Suppressor macrophage treated with lipopolysaccharide for 1 hour (primary cell): ENCODE data around the gene TRAPPC3L.

Experiments
- DNase-seq, 3 donors: peaks; one replicate each; pipeline ENCODE4 v3.0.0-alpha.2; 2020 to 2022

TRAPPC3L gene

DNA sequence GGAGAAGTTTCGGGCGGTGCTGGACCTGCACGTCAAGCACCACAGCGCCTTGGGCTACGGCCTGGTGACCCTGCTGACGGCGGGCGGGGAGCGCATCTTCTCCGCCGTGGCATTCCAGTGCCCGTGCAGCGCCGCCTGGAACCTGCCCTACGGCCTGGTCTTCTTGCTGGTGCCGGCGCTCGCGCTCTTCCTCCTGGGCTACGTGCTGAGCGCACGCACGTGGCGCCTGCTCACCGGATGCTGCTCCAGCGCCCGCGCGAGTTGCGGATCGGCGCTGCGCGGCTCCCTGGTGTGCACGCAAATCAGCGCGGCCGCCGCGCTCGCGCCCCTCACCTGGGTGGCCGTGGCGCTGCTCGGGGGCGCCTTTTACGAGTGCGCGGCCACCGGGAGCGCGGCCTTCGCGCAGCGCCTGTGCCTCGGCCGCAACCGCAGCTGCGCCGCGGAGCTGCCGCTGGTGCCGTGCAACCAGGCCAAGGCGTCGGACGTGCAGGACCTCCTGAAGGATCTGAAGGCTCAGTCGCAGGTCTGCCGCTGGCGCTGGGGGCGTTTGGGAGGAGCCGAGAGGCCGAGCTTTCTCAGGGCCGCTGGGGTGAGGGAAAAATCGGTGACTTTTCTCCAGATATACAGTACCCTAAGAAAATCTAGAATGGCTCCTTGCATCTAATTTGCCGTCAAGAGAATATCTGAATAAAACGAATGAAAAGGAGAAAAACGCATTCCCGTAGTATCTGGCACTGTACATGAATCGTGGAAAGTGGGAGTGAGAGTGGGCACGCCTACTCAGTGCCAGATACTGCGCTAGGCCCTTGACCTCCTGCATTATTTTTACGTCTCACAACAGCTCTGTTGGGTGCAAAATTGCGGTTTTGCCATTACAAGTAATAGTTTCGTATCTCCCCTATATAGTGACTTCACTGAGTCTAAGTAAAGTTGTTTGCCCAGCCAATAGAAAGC is 83.3 kb downstream of the TRAPPC3L start:
- DNase-seq: peak in 2 of 3 donors; percentile 50 to 69

- peak; percentile 64 to 87 (median 71) for DNase-seq
Observed at GRCh38 chr6:116461331-116461931, 84.1 kb downstream of the TRAPPC3L start, which contains the start of gene CALHM6. CALHM6 (plus strand) TSS chr6:116461375; CDS start chr6:116461930, 555 bp downstream.

GRCh38 chr6:116459927-116460326 is 85.6 kb downstream of the TRAPPC3L start:
- no peak for DNase-seq

- no peak for DNase-seq
Observed at GRCh38 chr6:116458264-116458663, 87.2 kb downstream of the TRAPPC3L start.

DNA sequence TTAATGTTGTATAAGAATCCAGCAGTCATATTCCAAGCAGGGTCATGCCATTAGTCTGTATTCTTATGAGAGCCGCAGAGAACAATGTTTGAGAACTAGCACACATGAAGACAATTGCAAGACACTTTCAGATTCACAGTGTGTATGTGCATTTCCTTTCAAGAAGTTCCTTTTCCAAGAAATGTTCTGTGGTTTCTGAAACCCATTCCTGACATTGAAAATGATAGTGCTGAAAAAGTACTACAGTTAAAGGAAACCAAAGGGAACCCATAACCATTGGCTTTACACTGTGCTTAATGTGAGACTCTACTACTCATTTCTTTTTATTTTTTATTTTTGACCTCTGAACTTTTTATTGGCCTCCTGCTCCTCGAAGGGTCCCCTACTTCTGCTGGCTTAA is 88.6 kb downstream of the TRAPPC3L start:
- DNase-seq: peak; percentile 47 to 91 (median 69)

DNA sequence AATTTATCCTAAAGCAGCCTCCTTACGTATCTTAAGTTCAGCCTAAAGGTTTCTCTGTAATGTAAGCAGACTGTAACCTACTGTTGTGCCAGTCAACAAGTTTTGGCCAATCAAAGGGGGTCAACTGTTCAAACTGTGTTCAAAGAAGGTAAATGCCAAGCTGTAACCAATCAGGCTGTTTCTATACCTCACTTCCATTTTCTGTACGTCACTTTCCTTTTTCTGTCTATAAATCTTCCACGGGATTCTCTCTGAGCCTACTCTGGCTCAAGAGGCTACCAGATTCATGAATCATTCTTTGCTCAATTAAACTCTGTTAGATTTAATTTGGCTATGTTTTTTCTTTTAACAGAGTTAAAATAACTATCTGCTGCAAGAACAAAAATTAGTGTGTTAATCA is 89.4 kb downstream of the TRAPPC3L start:
- peak; percentile 24 to 64 (median 58) for DNase-seq

DNA sequence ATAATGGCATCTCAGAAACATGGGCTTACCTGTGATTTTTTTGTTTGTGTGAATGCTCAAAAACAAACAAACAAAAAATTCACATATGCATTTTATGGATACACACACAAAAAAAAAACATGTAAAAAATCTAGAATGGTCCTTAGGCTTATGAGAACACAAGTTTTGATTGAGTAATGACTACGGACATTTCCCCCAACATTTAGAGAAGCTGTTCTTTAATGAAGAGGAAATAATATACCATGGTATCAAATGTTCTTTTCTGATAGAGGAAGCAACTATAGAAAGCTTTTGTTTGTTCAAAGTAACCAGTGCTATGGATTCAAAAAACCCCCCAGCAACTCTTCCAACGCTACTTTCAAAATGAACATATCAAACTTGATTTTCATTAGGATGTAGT is 93.0 kb downstream of the TRAPPC3L start:
- peak in 2 of 3 donors; percentile 38 to 51 for DNase-seq

- DNase-seq: no peak
Observed at GRCh38 chr6:116451916-116452315, 93.6 kb downstream of the TRAPPC3L start.

DNA sequence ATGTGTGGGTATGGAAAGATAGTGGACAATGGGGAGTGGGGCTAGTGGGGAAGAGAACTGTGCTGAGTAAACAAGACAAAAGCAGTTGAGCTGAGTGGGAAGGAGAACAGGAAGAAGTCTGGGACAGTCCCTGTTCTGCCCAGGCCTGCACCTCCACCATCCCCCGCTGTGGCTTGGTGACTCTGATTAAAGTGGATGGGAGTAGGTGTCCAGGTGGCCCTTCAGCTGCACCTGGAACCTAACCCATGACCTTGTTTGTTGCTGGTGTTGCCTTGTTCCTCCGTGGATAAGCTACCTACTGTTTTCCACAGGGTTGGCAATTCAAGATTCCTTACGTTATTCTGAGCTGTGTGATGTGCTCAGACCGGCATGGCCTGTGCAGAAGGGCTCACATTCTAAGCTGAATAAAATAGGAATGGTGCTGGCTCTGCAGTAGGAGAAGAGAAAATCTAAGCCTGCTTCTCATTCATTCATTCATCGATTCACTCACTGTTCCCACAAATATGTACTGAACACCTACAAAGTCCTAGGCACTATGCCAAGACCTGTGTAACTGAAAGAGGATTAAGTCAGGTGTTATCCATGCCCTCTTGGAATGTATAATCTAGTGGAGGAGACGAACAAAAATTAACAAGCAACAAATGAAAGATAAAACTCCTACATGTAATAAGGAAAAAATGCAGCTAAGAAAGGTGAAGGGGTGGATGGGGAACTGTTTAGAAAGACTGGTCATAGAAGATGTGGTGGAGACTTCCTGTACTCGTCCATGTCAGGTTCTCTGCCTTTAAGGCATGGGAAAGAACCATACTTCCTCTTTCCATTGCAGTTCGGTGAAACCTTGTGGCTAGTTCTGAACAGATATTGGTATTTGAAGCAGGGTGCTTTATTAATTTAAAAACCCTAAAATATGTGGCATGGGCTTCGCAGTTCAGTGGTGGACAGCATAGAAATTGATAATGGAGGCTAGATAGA is 94.4 kb downstream of the TRAPPC3L start:
- peak; percentile 67 to 75 (median 73) for DNase-seq

GRCh38 chr6:116450185-116450710 is 95.2 kb downstream of the TRAPPC3L start:
- DNase-seq: no peak

GRCh38 chr6:116449565-116449964 is 95.9 kb downstream of the TRAPPC3L start:
- DNase-seq: peak in 2 of 3 donors; percentile 22 to 41

GRCh38 chr6:116447496-116448011 is 97.9 kb downstream of the TRAPPC3L start:
- peak; percentile 77 to 96 (median 86) for DNase-seq

DNA sequence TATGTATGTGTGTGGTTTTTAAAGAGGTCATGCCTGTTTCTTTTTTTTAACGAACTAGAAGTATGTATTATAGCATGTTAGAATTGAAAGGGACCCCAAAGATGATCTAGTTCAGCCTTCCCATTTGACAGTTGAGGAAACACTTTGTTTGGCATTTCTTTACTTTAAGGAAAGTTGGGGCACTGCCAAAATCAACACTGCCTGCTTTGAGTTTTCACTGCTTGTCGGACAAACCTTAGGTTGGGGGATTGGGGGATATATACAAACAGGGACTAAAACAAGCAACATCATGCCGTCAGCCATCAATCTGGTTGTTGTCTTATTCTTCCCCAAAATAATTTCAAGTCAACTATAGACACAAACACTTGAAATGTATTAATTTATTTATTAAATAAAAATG is 98.4 kb downstream of the TRAPPC3L start:
- DNase-seq: no peak

DNA sequence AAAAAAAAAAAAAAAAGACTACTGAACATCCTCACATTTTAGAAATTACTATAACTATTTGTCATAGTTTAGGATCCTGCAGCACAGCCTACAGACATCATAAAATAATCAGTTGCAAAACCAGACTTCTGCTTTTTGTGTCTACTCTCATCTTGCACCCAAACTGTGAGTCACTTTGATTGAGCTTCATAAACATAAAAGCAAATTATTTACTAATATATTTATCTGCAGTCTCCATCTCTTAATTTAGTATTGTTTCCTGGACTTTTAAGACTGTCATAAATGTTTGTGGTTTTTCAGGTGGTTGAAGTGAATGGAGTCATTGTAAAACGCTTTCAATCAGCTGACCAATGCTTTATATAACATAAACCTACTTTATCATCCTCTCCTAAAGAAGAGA is 99.1 kb downstream of the TRAPPC3L start:
- DNase-seq: peak; percentile 71 to 93 (median 91)

DNA sequence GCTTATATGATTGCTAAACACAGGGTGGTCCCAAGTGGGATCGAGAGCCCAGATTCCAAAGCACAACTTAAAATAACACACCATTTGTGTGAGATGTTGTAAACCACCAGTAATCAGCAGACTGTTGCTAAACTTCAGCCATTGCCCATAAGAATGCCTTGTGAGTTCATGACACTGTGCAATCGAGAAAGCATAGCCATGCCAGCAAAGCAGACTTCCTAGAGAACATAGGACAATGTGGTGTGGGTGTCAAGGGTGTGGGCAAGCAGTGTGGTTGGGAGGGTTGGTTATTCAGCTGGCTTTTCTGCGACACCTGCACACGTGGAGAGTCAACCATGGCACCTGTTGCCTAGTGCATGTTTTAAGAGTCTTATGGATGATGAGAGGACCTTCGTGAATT is 100.4 kb downstream of the TRAPPC3L start:
- DNase-seq: peak in 1 of 3 donors; percentile 27
